Brain microvascular endothelial cell (primary cell): ENCODE data around the gene PLIN5.

ENCODE experiments used
- DNase-seq: peaks from one replicate; pipeline ENCODE4 v3.0.0-alpha.2; 2020
- H3K27ac ChIP-seq: fragments of 250-450 bp; sonication (Bioruptor Pico); 2 replicates; pipeline ENCODE4 v1.5.1; 2020; ENCODE audit warnings: mild to moderate bottlenecking, moderate library complexity
- H3K27me3 ChIP-seq: fragments of 250-450 bp; sonication (Bioruptor Pico); replicated peaks from 2 replicates; pipeline ENCODE4 v1.5.1; 2020; ENCODE audit warnings: mild to moderate bottlenecking
- H3K36me3 ChIP-seq: fragments of 250-450 bp; sonication (Bioruptor Pico); replicated peaks from 2 replicates; pipeline ENCODE4 v1.5.1; 2020; ENCODE audit warnings: mild to moderate bottlenecking
- H3K4me3 ChIP-seq: 2 replicates; pipeline ENCODE4 v1.5.1; 2011; ENCODE audit warnings: low read depth, mild to moderate bottlenecking, control low read depth, low read length, moderate library complexity
- CTCF ChIP-seq: IDR thresholded peaks from 2 replicates; pipeline ENCODE4 v1.5.1; 2011; ENCODE audit warnings: low read depth, mild to moderate bottlenecking, moderate library complexity, low read length, control low read depth, inconsistent platforms; ENCODE audit errors: missing control alignments
- in situ Hi-C: cut with HindIII; loops from 2 replicates; pipeline ENCODE4 v1.10.0; 2017; ENCODE audit warnings: low sequenced_read_pairs, low pct_ligation_motif_present

The PLIN5 gene

GRCh38 chr19:4487572-4487971 lies 47.5 kb downstream of the PLIN5 start:
- H3K27me3 ChIP-seq = no peaks in the 10 kb centered on the region
- TF ChIP-seq CTCF = no peak
- DNase-seq = no peak
- no peak overlapping the region for H3K4me3 ChIP-seq
- no peak overlapping the region for H3K27ac ChIP-seq
- in situ Hi-C loops = no loop called here
- H3K36me3 ChIP-seq = peaks cover 44% of the 10 kb centered on the region

- in situ Hi-C loops = no loop called here
These were observed 51.6 kb downstream of the PLIN5 start for GRCh38 chr19:4483385-4483784.

DNA sequence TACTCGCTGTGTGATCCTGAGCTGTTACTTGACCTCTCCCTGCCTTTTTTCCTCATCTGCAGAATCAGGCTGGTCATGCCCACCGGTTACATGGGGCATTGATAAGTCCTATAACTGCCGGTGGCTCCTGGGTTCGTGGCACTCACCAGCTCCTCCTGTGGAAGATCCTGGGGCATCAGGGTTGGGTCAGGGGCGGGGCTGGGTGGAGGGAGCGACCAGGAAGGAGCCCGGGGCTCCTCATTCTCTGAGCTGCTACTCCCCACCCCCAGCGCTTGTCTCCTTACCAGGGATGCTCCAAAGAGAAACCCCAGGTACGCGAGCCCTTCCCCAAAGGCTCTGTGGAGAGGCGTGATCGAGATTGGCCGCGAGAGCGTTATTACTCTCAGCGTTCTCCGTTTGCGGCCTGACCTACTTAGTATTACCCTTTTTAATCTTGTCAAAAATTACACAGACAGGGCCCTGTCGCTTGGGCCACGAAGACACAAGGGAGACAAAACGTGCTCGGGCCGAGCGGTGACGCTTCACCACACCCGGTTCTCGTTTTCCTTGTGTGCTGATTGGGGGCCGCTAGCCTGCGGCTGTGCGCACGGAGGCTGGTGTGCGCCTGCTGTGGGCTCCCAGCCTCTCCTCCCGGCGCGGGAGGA lies 52.2 kb downstream of the PLIN5 start:
- Histone ChIP-seq H3K27me3 (no peaks in the 10 kb centered on the region), H3K4me3 (no peak overlapping the region), H3K27ac (no peak overlapping the region), H3K36me3 (peaks cover 22% of the 10 kb centered on the region)
- in situ Hi-C loops = no loop called here
- no peak for TF ChIP-seq CTCF
- DNase-seq = no peak

More at GRCh38 chr19:4483385-4483784, 51.6 kb downstream of the PLIN5 start:
- Histone ChIP-seq H3K36me3 (peaks cover 19% of the 10 kb centered on the region), H3K27me3 (no peaks in the 10 kb centered on the region), H3K4me3 (no peak overlapping the region), H3K27ac (no peak overlapping the region)
- no peak for TF ChIP-seq CTCF
- no peak for DNase-seq

DNA sequence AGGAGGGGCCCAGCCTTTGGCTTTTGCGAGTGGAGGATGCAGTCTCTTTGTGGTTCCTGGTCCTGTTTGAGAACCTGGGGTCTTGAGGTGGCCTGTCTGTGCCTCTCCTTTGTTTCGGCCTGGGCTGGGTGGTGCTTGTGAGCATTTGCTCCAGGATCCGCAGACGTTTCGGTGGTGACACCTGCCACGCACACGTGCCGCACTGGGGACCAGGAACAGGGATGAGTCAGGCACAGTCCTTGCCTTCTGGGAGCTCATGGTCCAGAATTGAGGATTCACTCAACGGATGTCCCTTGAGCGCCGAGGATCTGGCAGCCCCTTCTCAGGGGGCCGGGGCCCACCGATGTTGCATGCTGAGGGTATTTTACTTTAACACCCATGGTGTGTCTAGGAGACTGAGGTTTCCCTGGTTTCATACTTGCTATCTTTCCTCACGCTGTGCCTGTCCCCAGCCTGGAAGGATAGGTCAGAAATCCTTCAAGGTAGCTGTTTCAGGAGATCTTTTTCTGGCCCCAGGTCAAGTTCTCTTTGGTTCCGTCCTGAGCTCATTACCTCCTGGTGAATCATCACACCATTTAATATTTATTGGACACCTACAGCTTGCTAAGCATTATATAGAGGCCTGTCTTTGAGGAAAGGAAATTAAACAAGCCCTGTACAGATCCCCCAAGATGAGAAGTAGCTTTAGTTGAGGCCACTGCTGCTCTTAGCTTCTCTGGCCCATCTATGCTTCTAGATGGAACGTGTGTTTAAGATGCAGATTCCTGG lies 57.8 kb downstream of the PLIN5 start:
- in situ Hi-C loops = no loop called here
- TF ChIP-seq CTCF = no peak
- DNase-seq = no peak
- Histone ChIP-seq H3K4me3 (no peak overlapping the region), H3K36me3 (peaks cover 33% of the 10 kb centered on the region), H3K27ac (no peak overlapping the region), H3K27me3 (no peaks in the 10 kb centered on the region)

- Histone ChIP-seq H3K27ac (no peak overlapping the region), H3K4me3 (peak overlapping the region; percentile 75), H3K27me3 (no peaks in the 10 kb centered on the region), H3K36me3 (peaks cover 33% of the 10 kb centered on the region)
- peak; percentile 52 for DNase-seq
- in situ Hi-C loops = no loop called here
- no peak for TF ChIP-seq CTCF
These were observed 60.5 kb downstream of the PLIN5 start for GRCh38 chr19:4474514-4475022.
